GM18907 (cell line): ENCODE results near the gene AFAP1L2.

ENCODE experiments used
- ATAC-seq: cut with Tn5 transposase; IDR thresholded peaks from one replicate; pipeline ENCODE4 v1.9.1; 2021; ENCODE audit warnings: mild to moderate bottlenecking, moderate library complexity; ENCODE audit not compliant: unreplicated experiment

AFAP1L2 gene

GRCh38 chr10:114391599-114391998 lies 12.7 kb downstream of the AFAP1L2 start:
- ATAC-seq = no peak

GRCh38 chr10:114389426-114389825 lies 14.9 kb downstream of the AFAP1L2 start:
- ATAC-seq = no peak

- ATAC-seq = no peak
Observed at GRCh38 chr10:114388275-114388674, 16.0 kb downstream of the AFAP1L2 start.

- ATAC-seq = no peak
Observed at GRCh38 chr10:114387784-114388183, 16.5 kb downstream of the AFAP1L2 start.

GRCh38 chr10:114386452-114386851 lies 17.9 kb downstream of the AFAP1L2 start:
- no peak for ATAC-seq

- no peak for ATAC-seq
Observed at GRCh38 chr10:114385557-114385956, 18.7 kb downstream of the AFAP1L2 start.

GRCh38 chr10:114384601-114385000 lies 19.7 kb downstream of the AFAP1L2 start:
- no peak for ATAC-seq

GRCh38 chr10:114384181-114384580 lies 20.1 kb downstream of the AFAP1L2 start:
- ATAC-seq = no peak

GRCh38 chr10:114380797-114381196 lies 23.5 kb downstream of the AFAP1L2 start:
- no peak for ATAC-seq

- ATAC-seq = no peak
Observed at GRCh38 chr10:114380060-114380459, 24.2 kb downstream of the AFAP1L2 start.

- no peak for ATAC-seq
Observed at GRCh38 chr10:114379631-114380041, 24.7 kb downstream of the AFAP1L2 start.

GRCh38 chr10:114376523-114376922 lies 27.8 kb downstream of the AFAP1L2 start:
- ATAC-seq = no peak

GRCh38 chr10:114375047-114375446 lies 29.3 kb downstream of the AFAP1L2 start:
- no peak for ATAC-seq

GRCh38 chr10:114374053-114374791 lies 30.1 kb downstream of the AFAP1L2 start:
- ATAC-seq = no peak

- no peak for ATAC-seq
Observed at GRCh38 chr10:114373631-114374030, 30.7 kb downstream of the AFAP1L2 start.

GRCh38 chr10:114372995-114373394 lies 31.3 kb downstream of the AFAP1L2 start:
- ATAC-seq = no peak

GRCh38 chr10:114372179-114372578 lies 32.1 kb downstream of the AFAP1L2 start:
- no peak for ATAC-seq

- ATAC-seq = no peak
Observed at GRCh38 chr10:114370966-114371365, 33.3 kb downstream of the AFAP1L2 start.

GRCh38 chr10:114370199-114370598 lies 34.1 kb downstream of the AFAP1L2 start:
- no peak for ATAC-seq

- no peak for ATAC-seq
Observed at GRCh38 chr10:114368057-114368391, 36.3 kb downstream of the AFAP1L2 start.

- no peak for ATAC-seq
Observed at GRCh38 chr10:114367351-114368056, 36.8 kb downstream of the AFAP1L2 start.

GRCh38 chr10:114364726-114365125 lies 39.6 kb downstream of the AFAP1L2 start:
- ATAC-seq = no peak
